COLO829 (cell line): ENCODE data around the gene TBC1D19.

Experiments
- DNase-seq: peaks from one replicate; pipeline ENCODE4 v3.0.0; 2012; ENCODE audit warnings: low spot score

The TBC1D19 gene

GRCh38 chr4:26782168-26782829 is 198.4 kb downstream of the TBC1D19 start:
- no peak for DNase-seq

GRCh38 chr4:26782830-26783202 is 198.9 kb downstream of the TBC1D19 start:
- DNase-seq, result no peak

- DNase-seq, result no peak
Measured at GRCh38 chr4:26784207-26784865, 200.5 kb downstream of the TBC1D19 start.

GRCh38 chr4:26785312-26785711 is 201.4 kb downstream of the TBC1D19 start:
- no peak for DNase-seq

GRCh38 chr4:26785810-26786209 is 201.9 kb downstream of the TBC1D19 start:
- DNase-seq, result no peak

- no peak for DNase-seq
Measured at GRCh38 chr4:26786916-26787315, 203.0 kb downstream of the TBC1D19 start.

GRCh38 chr4:26787461-26788340 is 203.8 kb downstream of the TBC1D19 start:
- DNase-seq, result no peak

- DNase-seq, result no peak
Measured at GRCh38 chr4:26788341-26788733, 204.5 kb downstream of the TBC1D19 start.

GRCh38 chr4:26789208-26789607 is 205.3 kb downstream of the TBC1D19 start:
- no peak for DNase-seq

- no peak for DNase-seq
Measured at GRCh38 chr4:26791346-26791745, 207.5 kb downstream of the TBC1D19 start.

GRCh38 chr4:26792639-26793038 is 208.8 kb downstream of the TBC1D19 start:
- no peak for DNase-seq

GRCh38 chr4:26793735-26794134 is 209.9 kb downstream of the TBC1D19 start:
- no peak for DNase-seq

- DNase-seq, result no peak
Measured at GRCh38 chr4:26796081-26796480, 212.2 kb downstream of the TBC1D19 start.

- no peak for DNase-seq
Measured at GRCh38 chr4:26802790-26803189, 218.9 kb downstream of the TBC1D19 start.

GRCh38 chr4:26803211-26803861 is 219.5 kb downstream of the TBC1D19 start:
- no peak for DNase-seq

- DNase-seq, result no peak
Measured at GRCh38 chr4:26804451-26804850, 220.6 kb downstream of the TBC1D19 start.

- no peak for DNase-seq
Measured at GRCh38 chr4:26804925-26805324, 221.0 kb downstream of the TBC1D19 start.
